ENCODE data around the gene FBN1. TPM values are rescaled to one million over a fixed set of nuclear protein-coding genes. Genes with fewer than 3 reads are reported as not detected.

Gene FBN1
- total and polyA plus RNA-seq, 7 donors = 7.7 to 40.6 (median 16.4) TPM

DNA sequence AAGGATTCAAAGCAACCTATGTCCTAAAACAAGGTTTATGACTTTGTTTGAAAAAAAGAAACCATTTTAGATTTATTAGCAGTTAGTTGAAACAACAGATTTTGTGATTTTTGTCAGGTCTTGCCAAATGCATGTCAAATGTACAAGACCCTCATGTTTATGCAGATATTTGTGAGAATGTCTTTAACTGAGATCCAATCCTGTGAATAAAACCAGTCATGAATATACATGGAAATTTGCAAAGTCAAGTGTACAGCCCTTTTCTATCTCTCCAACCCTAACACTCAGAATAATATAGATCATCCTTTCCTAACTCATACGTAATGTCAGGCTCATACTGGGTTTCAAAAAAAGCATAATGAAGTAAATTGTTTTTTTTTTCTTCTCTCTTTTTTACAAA lies 237.9 kb downstream of the FBN1 start:
- no peaks in the 10 kb centered on the region for H3K36me3 ChIP-seq (ENCODE audit: insufficient read depth in 1 of 2, low read depth in 1 of 2)
- no peaks in the 10 kb centered on the region for H3K9me3 ChIP-seq
- intact Hi-C loops (cut with DNase I) = no loop called here
- 81 to 87% (median 83%) methylated on average over 1 of the region's 1 CpG for WGBS, 3 donors
- ATAC-seq (no peak), DNase-seq (no peak)
- no peaks in the 10 kb centered on the region for H3K27me3 ChIP-seq (ENCODE audit: insufficient read depth in 3 of 3, low read length in 2 of 3)
- no peak overlapping the region for H3K27ac ChIP-seq
- no peaks in the 10 kb centered on the region for H3K4me1 ChIP-seq
- TF ChIP-seq, protein P1, sequence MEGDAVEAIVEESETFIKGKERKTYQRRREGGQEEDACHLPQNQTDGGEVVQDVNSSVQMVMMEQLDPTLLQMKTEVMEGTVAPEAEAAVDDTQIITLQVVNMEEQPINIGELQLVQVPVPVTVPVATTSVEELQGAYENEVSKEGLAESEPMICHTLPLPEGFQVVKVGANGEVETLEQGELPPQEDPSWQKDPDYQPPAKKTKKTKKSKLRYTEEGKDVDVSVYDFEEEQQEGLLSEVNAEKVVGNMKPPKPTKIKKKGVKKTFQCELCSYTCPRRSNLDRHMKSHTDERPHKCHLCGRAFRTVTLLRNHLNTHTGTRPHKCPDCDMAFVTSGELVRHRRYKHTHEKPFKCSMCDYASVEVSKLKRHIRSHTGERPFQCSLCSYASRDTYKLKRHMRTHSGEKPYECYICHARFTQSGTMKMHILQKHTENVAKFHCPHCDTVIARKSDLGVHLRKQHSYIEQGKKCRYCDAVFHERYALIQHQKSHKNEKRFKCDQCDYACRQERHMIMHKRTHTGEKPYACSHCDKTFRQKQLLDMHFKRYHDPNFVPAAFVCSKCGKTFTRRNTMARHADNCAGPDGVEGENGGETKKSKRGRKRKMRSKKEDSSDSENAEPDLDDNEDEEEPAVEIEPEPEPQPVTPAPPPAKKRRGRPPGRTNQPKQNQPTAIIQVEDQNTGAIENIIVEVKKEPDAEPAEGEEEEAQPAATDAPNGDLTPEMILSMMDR (IDR thresholded peaks at IDR 0.05) = no peak
- no peak overlapping the region for H3K4me3 ChIP-seq

DNA sequence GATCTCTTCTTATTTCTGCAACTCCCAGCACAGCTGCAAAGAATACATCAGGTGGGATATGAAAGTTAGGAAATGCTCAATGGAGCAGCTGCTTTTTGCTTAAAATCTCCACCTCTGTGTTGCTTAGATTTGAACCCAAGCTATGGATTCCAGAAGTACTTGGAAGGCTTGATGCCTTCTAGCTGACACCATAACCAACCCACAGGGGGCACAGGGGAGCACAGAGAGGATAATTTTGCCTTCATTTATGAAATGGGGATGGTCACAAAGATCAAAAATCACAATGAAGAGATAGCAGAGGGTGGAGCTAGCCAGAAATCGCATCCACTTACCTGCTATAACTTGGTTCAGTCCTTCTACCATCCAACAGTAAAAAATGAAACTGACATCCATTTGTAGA lies 238.6 kb downstream of the FBN1 start:
- no peaks in the 10 kb centered on the region for H3K9me3 ChIP-seq
- TF ChIP-seq, protein P1 (IDR thresholded peaks at IDR 0.05) = no peak
- no peak for DNase-seq
- intact Hi-C loops (cut with DNase I) = no loop called here
- no peak for ATAC-seq
- H3K27me3 ChIP-seq (ENCODE audit: insufficient read depth in 3 of 3, low read length in 2 of 3) = no peaks in the 10 kb centered on the region
- WGBS, 3 donors = 90 to 97% (median 96%) methylated on average over 1 of the region's 1 CpG
- H3K36me3 ChIP-seq (ENCODE audit: insufficient read depth in 1 of 2, low read depth in 1 of 2) = no peaks in the 10 kb centered on the region
- H3K4me3 ChIP-seq = no peak overlapping the region
- H3K4me1 ChIP-seq = no peaks in the 10 kb centered on the region
- no peak overlapping the region for H3K27ac ChIP-seq

DNA sequence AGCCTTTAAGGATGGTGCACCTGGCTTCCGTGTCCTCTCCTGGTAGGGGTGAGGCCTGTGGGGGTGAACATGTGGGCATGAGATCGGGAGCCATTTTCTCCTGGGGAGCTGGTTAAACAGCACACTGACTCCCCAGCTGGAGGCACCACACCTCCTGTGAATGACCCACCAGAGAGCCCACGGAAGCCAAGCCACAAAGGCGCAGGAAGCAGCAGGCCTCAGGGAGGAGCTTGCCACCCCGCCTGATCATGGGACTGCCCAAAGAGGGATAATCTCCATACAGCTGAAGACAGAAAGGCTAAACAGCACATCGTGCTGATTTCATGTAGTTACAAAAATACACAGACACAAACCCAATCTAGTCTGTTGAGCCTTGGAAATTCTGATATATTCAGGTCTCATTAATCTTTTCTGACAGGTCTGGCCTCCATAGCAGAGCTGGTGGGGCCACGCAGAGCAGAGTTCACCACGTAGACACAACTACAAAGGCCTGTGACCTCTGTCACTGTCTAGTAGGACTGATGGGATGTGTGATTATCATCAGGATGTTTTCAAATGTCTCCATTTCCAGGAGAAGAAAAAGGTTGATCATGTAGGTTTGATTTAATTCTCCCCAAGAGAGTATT lies 239.1 kb downstream of the FBN1 start:
- TF ChIP-seq, protein P1 (IDR thresholded peaks at IDR 0.05) = no peak
- 65 to 71% (median 67%) methylated on average over 8 of the region's 8 CpGs for WGBS, 3 donors

DNA sequence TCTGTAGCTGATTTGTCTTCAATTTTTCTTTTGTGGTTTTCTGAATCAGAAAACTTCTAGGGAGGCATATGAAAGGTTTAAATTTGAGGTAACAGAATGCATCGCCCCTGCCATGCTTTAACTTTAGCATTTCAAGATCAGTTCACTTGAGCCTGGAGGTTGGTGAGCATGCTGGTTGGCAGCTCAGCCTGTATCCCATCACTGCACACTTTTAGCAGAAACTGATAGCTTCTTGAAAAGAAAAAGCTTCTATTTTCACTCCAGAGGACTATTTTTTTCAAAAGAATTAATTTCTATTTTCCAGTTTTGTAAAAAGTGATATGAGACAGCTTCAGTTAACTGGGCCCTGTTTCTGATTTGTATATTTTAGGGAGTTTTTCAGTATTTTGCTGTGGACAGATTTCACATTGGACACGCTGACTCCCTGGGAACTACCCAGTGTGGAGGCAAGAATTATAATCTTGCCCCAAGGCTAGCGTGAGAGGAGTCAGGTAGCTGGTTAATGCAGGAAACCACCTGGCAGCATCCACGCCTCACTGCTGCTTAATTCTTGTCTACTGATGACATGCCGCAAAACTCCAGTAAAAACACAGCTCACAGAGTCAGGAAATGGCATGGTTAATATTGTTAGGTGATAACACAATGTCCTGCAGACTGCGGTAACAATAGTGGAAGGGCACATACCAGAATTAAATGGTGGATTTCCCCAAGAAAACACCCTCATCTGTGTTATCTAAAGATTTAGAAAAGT lies 242.9 kb downstream of the FBN1 start:
- 70 to 87% (median 76%) methylated on average over 6 of the region's 6 CpGs for WGBS, 3 donors
- ATAC-seq = no peak
- intact Hi-C loops (cut with DNase I) = no loop called here

More for the DNA sequence above, 239.1 kb downstream of the FBN1 start:
- no peak for DNase-seq
- no peaks in the 10 kb centered on the region for H3K4me1 ChIP-seq
- H3K36me3 ChIP-seq (ENCODE audit: insufficient read depth in 1 of 2, low read depth in 1 of 2) = no peaks in the 10 kb centered on the region
- no peak overlapping the region for H3K27ac ChIP-seq
- intact Hi-C loops (cut with DNase I) = no loop called here
- no peak overlapping the region for H3K4me3 ChIP-seq
- peak in 2 of 4 donors; percentile 45 to 56 for ATAC-seq
- H3K9me3 ChIP-seq = no peaks in the 10 kb centered on the region
- H3K27me3 ChIP-seq (ENCODE audit: insufficient read depth in 3 of 3, low read length in 2 of 3) = no peaks in the 10 kb centered on the region

More for the DNA sequence above, 242.9 kb downstream of the FBN1 start:
- DNase-seq = no peak
- Histone ChIP-seq H3K4me3 (no peak overlapping the region), H3K9me3 (no peaks in the 10 kb centered on the region), H3K27ac (no peak overlapping the region), H3K36me3 (ENCODE audit: insufficient read depth in 1 of 2, low read depth in 1 of 2) (no peaks in the 10 kb centered on the region), H3K27me3 (ENCODE audit: insufficient read depth in 3 of 3, low read length in 2 of 3) (no peaks in the 10 kb centered on the region), H3K4me1 (no peaks in the 10 kb centered on the region)
- TF ChIP-seq, protein P1 (IDR thresholded peaks at IDR 0.05) = no peak
